Activated CD8-positive, alpha-beta T cell treated with anti-CD3 and anti-CD28 coated beads, Interleukin-2, amount 10 ng/mL, durations not matched to agents 7 days and 5 days (primary cell): ENCODE results near the gene MAST4. TPM values are rescaled to one million over a fixed set of nuclear protein-coding genes. Genes with fewer than 3 reads are reported as not detected.

Experiments
- ATAC-seq: fragments of 150-1000 bp; cut with Tn5 transposase; one replicate; pipeline ENCODE4 v1.10.0; 2021; ENCODE audit warnings: moderate library complexity
- CTCF ChIA-PET: fragments of 350-600 bp; sonication (Branson Sonifier 250); formaldehyde crosslinking; loops from one replicate; lab custom pipeline; 2021; ENCODE audit warnings: antibody characterized with exemption; lab: Charles Lee
- POLR2A ChIA-PET: fragments of 350-600 bp; sonication (Branson Sonifier 250); formaldehyde crosslinking; loops from one replicate; lab custom pipeline; 2021; ENCODE audit warnings: antibody characterized with exemption; lab: Charles Lee
- DNase-seq: peaks from one replicate; pipeline ENCODE4 v3.0.0-alpha.2; 2020
- H3K27ac Mint-ChIP-seq: one replicate; pipeline ENCODE4 v1.8.0; 2021; ENCODE audit warnings: mild to moderate bottlenecking, mixed read lengths
- H3K27me3 Mint-ChIP-seq: one replicate; pipeline ENCODE4 v1.8.0; 2021; ENCODE audit warnings: low read depth, mixed read lengths
- H3K36me3 Mint-ChIP-seq: one replicate; pipeline ENCODE4 v1.8.0; 2021; ENCODE audit warnings: low read depth, mixed read lengths
- H3K4me1 Mint-ChIP-seq: one replicate; pipeline ENCODE4 v1.8.0; 2021; ENCODE audit warnings: low read depth, mixed read lengths
- H3K4me3 Mint-ChIP-seq: one replicate; pipeline ENCODE4 v1.8.0; 2021; ENCODE audit warnings: mild to moderate bottlenecking, mixed read lengths
- H3K9me3 Mint-ChIP-seq: one replicate; pipeline ENCODE4 v1.8.0; 2022; ENCODE audit warnings: mixed read lengths; ENCODE audit not compliant: insufficient read depth
- total RNA-seq, 2 experiments: library from RNA; stranded (reverse); gene quantifications; one replicate each; pipeline ENCODE4 v1.2.3, GENCODE V29; 2021

MAST4 gene
- total RNA-seq, 2 experiments from 2014 or later = 5.5 to 7.1 TPM

GRCh38 chr5:67188274-67189078 lies 592.3 kb downstream of the MAST4 start:
- ATAC-seq (no peak), DNase-seq (no peak)
- ChIA-PET POLR2A (interaction anchor here (1.0 to 1.6 kb wide), 3 partner anchors 15 to 22 kb away, joined by 4 to 7 read pairs (median 4); no protein-coding TSS in a partner anchor), CTCF (interaction anchor here (1.0 to 1.8 kb wide), 3 partner anchors 8 to 14 kb away, joined by 3 to 4 read pairs (median 3); no protein-coding TSS in a partner anchor)
- Mint-ChIP-seq H3K27me3 (no peaks in the 10 kb centered on the region), H3K27ac (peak overlapping the region; percentile 39), H3K36me3 (peaks cover 27% of the 10 kb centered on the region), H3K4me1 (peaks cover 41% of the 10 kb centered on the region), H3K4me3 (no peak overlapping the region), H3K9me3 (peaks cover 6% of the 10 kb centered on the region)

- POLR2A ChIA-PET = interaction anchor here (1.0 to 1.6 kb wide), 3 partner anchors 14 to 22 kb away, joined by 4 to 7 read pairs (median 4); no protein-coding TSS in a partner anchor
- Mint-ChIP-seq H3K27ac (peak overlapping the region; percentile 12), H3K27me3 (no peaks in the 10 kb centered on the region), H3K4me1 (peaks cover 39% of the 10 kb centered on the region), H3K36me3 (peaks cover 28% of the 10 kb centered on the region), H3K4me3 (no peak overlapping the region), H3K9me3 (peaks cover 6% of the 10 kb centered on the region)
- no peak for DNase-seq
- ATAC-seq = no peak
- CTCF ChIA-PET = interaction anchor here (1.0 to 1.8 kb wide), 3 partner anchors 8 to 14 kb away, joined by 3 to 4 read pairs (median 3); no protein-coding TSS in a partner anchor
Observed at GRCh38 chr5:67189079-67189354, 592.8 kb downstream of the MAST4 start.

GRCh38 chr5:67189931-67190330 lies 593.7 kb downstream of the MAST4 start:
- H3K4me3 Mint-ChIP-seq = no peak overlapping the region
- H3K36me3 Mint-ChIP-seq = peaks cover 28% of the 10 kb centered on the region
- no peak overlapping the region for H3K27ac Mint-ChIP-seq
- peaks cover 6% of the 10 kb centered on the region for H3K9me3 Mint-ChIP-seq
- H3K27me3 Mint-ChIP-seq = no peaks in the 10 kb centered on the region
- ChIA-PET POLR2A (no interaction called here), CTCF (no interaction called here)
- no peak for DNase-seq
- ATAC-seq = no peak
- peaks cover 40% of the 10 kb centered on the region for H3K4me1 Mint-ChIP-seq

- Mint-ChIP-seq H3K27me3 (no peaks in the 10 kb centered on the region), H3K9me3 (peaks cover 6% of the 10 kb centered on the region), H3K27ac (no peak overlapping the region), H3K4me3 (no peak overlapping the region), H3K36me3 (peaks cover 25% of the 10 kb centered on the region), H3K4me1 (peaks cover 37% of the 10 kb centered on the region)
- no peak for ATAC-seq
- no peak for DNase-seq
- CTCF ChIA-PET = interaction anchor here (1.1 to 1.2 kb wide), 2 partner anchors 17 to 23 kb away, joined by 4 to 6 read pairs; no protein-coding TSS in a partner anchor
- POLR2A ChIA-PET = no interaction called here
Observed at GRCh38 chr5:67190410-67190809, 594.2 kb downstream of the MAST4 start.

GRCh38 chr5:67190861-67191260 lies 594.7 kb downstream of the MAST4 start:
- Mint-ChIP-seq H3K9me3 (peaks cover 6% of the 10 kb centered on the region), H3K36me3 (peaks cover 27% of the 10 kb centered on the region), H3K4me3 (no peak overlapping the region), H3K27me3 (no peaks in the 10 kb centered on the region), H3K27ac (no peak overlapping the region), H3K4me1 (peaks cover 42% of the 10 kb centered on the region)
- ATAC-seq (no peak), DNase-seq (no peak)
- ChIA-PET POLR2A (no interaction called here), CTCF (interaction anchor here (1.1 to 1.2 kb wide), 2 partner anchors 17 to 24 kb away, joined by 4 to 6 read pairs; no protein-coding TSS in a partner anchor)

- CTCF ChIA-PET = no interaction called here
- H3K4me3 Mint-ChIP-seq = no peak overlapping the region
- peaks cover 25% of the 10 kb centered on the region for H3K36me3 Mint-ChIP-seq
- ATAC-seq (no peak), DNase-seq (no peak)
- POLR2A ChIA-PET = no interaction called here
- H3K4me1 Mint-ChIP-seq = peaks cover 39% of the 10 kb centered on the region
- H3K9me3 Mint-ChIP-seq = peaks cover 8% of the 10 kb centered on the region
- H3K27ac Mint-ChIP-seq = no peak overlapping the region
- no peaks in the 10 kb centered on the region for H3K27me3 Mint-ChIP-seq
Observed at GRCh38 chr5:67192719-67193438, 596.7 kb downstream of the MAST4 start.

- H3K27ac Mint-ChIP-seq = no peak overlapping the region
- ATAC-seq = no peak
- ChIA-PET CTCF (no interaction called here), POLR2A (no interaction called here)
- no peak for DNase-seq
- peaks cover 12% of the 10 kb centered on the region for H3K9me3 Mint-ChIP-seq
- H3K4me1 Mint-ChIP-seq = peaks cover 40% of the 10 kb centered on the region
- no peak overlapping the region for H3K4me3 Mint-ChIP-seq
- H3K27me3 Mint-ChIP-seq = no peaks in the 10 kb centered on the region
- H3K36me3 Mint-ChIP-seq = peaks cover 30% of the 10 kb centered on the region
Observed at GRCh38 chr5:67193439-67193807, 597.2 kb downstream of the MAST4 start.

GRCh38 chr5:67194166-67194565 lies 598.0 kb downstream of the MAST4 start:
- Mint-ChIP-seq H3K27me3 (no peaks in the 10 kb centered on the region), H3K27ac (no peak overlapping the region), H3K36me3 (peaks cover 37% of the 10 kb centered on the region), H3K9me3 (peaks cover 20% of the 10 kb centered on the region), H3K4me3 (no peak overlapping the region), H3K4me1 (peaks cover 40% of the 10 kb centered on the region)
- CTCF ChIA-PET = no interaction called here
- ATAC-seq = no peak
- DNase-seq = no peak
- POLR2A ChIA-PET = no interaction called here

- no peak for DNase-seq
- H3K4me1 Mint-ChIP-seq = peaks cover 50% of the 10 kb centered on the region
- H3K36me3 Mint-ChIP-seq = peaks cover 41% of the 10 kb centered on the region
- H3K9me3 Mint-ChIP-seq = peaks cover 25% of the 10 kb centered on the region
- H3K4me3 Mint-ChIP-seq = no peak overlapping the region
- H3K27ac Mint-ChIP-seq = no peak overlapping the region
- ChIA-PET POLR2A (no interaction called here), CTCF (no interaction called here)
- no peaks in the 10 kb centered on the region for H3K27me3 Mint-ChIP-seq
- ATAC-seq = no peak
Observed at GRCh38 chr5:67195406-67196275, 599.4 kb downstream of the MAST4 start.

- Mint-ChIP-seq H3K36me3 (peaks cover 45% of the 10 kb centered on the region), H3K4me1 (peaks cover 59% of the 10 kb centered on the region), H3K27me3 (no peaks in the 10 kb centered on the region), H3K27ac (no peak within 1 kb of the TSS), H3K9me3 (peaks cover 22% of the 10 kb centered on the region), H3K4me3 (no peak within 1 kb of the TSS)
- POLR2A ChIA-PET = interaction anchor here (14.2 kb wide), 1 partner anchor 29 kb away, joined by 177 read pairs; no protein-coding TSS in a partner anchor
- CTCF ChIA-PET = no interaction called here
- ATAC-seq = no peak
- DNase-seq = no peak
Observed at GRCh38 chr5:67196537-67197059, 600.4 kb downstream of the MAST4 start, which contains the start of gene CD180. TSS of gene CD180 (minus strand) at chr5:67196799. CDS start at chr5:67196641, 158 bp downstream.

GRCh38 chr5:67197536-67197935 lies 601.3 kb downstream of the MAST4 start:
- ChIA-PET CTCF (interaction anchor here (1.2 kb wide), 1 partner anchor 16 kb away, joined by 3 read pairs; no protein-coding TSS in a partner anchor), POLR2A (interaction anchor here (14.2 kb wide), 1 partner anchor 30 kb away, joined by 177 read pairs; no protein-coding TSS in a partner anchor)
- H3K27me3 Mint-ChIP-seq = no peaks in the 10 kb centered on the region
- peaks cover 40% of the 10 kb centered on the region for H3K36me3 Mint-ChIP-seq
- H3K27ac Mint-ChIP-seq = no peak overlapping the region
- H3K4me3 Mint-ChIP-seq = no peak overlapping the region
- H3K9me3 Mint-ChIP-seq = peaks cover 19% of the 10 kb centered on the region
- no peak for ATAC-seq
- H3K4me1 Mint-ChIP-seq = peaks cover 68% of the 10 kb centered on the region
- DNase-seq = no peak
